Heart right ventricle (tissue), 16 donors: ENCODE data around the gene BRSK1. TPM values are rescaled to one million over a fixed set of nuclear protein-coding genes. Genes with fewer than 3 reads are reported as not detected.
A peak's percentile ranks its signal among the peaks of the same experiment; 100 is the strongest.

Experiments used
- ATAC-seq, 8 donors: fragments of 200-7000 bp; cut with Tn5 transposase; one replicate each; pipeline ENCODE4 v1.9.1; 2020; ENCODE audit warnings: mild to moderate bottlenecking in 8 of 8, moderate library complexity in 8 of 8, moderate number of reproducible peaks in 1 of 8
- DNase-seq, 2 donors: peaks; one replicate each; pipeline ENCODE4 v3.0.0-alpha.2; 2020
- H3K27ac ChIP-seq, 10 donors: fragments of 200-600 bp; sonication (generic) in 2 of 10; one replicate each; pipeline versions ENCODE4 v1.5.0 to v1.8.0; 2020 to 2022; ENCODE audit warnings: mild to moderate bottlenecking in 3 of 10
- H3K27me3 ChIP-seq, 7 donors: fragments of 200-600 bp; one replicate each; pipeline ENCODE4 v1.8.0; 2021 to 2022; ENCODE audit warnings: mild to moderate bottlenecking in 2 of 7
- H3K36me3 ChIP-seq, 9 donors: fragments of 200-600 bp; sonication (generic) in 1 of 9; one replicate each; pipeline versions ENCODE4 v1.5.0 to v1.8.0; 2020 to 2022; ENCODE audit warnings: mild to moderate bottlenecking in 2 of 9
- H3K4me1 ChIP-seq, 9 donors: fragments of 200-600 bp; sonication (generic) in 1 of 9; one replicate each; pipeline versions ENCODE4 v1.5.0 to v1.8.0; 2020 to 2022; ENCODE audit warnings: mild to moderate bottlenecking in 4 of 9
- H3K4me3 ChIP-seq, 10 donors: fragments of 200-600 bp; sonication (generic) in 2 of 10; one replicate each; pipeline versions ENCODE4 v1.5.0 to v1.8.0; 2020 to 2022; ENCODE audit warnings: mild to moderate bottlenecking in 7 of 10, moderate library complexity in 2 of 10
- H3K9me3 ChIP-seq, 11 donors: fragments of 200-600 bp in 10 of 11; sonication (generic) in 2 of 11; one replicate each; pipeline versions ENCODE4 v1.5.0 to v1.8.0; 2013 to 2022; ENCODE audit warnings: mild to moderate bottlenecking in 2 of 11, control low read depth in 1 of 11, moderate library complexity in 1 of 11
- WGBS, 2 donors: extraction: QIAGEN DNeasy Blood & Tissue Kit; methylation state at CpG; one replicate each; pipeline ENCODE4 v1.1.7; 2013; ENCODE audit warnings: inconsistent platforms in 1 of 2; 5-methylcytosine and 5-hydroxymethylcytosine counted together
- intact Hi-C, 10 donors: fragments of 100-400 bp; cut with DNase I; formaldehyde crosslinking; loops; one replicate each; pipeline versions ENCODE4 v1.11.1 to v1.14.2; 2022
- polyA plus RNA-seq, 2 donors: library from polyadenylated mRNA; stranded (reverse); fragments of 200-250 nt; gene quantifications; one replicate each; pipeline ENCODE4 v1.2.3, GENCODE V29; 2013
- total RNA-seq, 10 donors: library from RNA; stranded (reverse); fragmentation: NEBNext Ultra II Directional in 3 of 10; extraction: Animal tissue kit (Norgen Biotek cat#: 25700) in 3 of 10; gene quantifications; one replicate each; pipeline versions ENCODE4 v1.2.1 to v1.2.4, GENCODE V29; 2021 to 2023
- TF ChIP-seq, protein P1 (sequence below), 9 donors: fragments of 200-600 bp; sonication (generic) in 2 of 9; IDR thresholded peaks; one replicate each; pipeline versions ENCODE4 v1.5.0 to v1.8.0; 2021 to 2022; ENCODE audit warnings: antibody characterized with exemption in 9 of 9, mild to moderate bottlenecking in 5 of 9, moderate library complexity in 1 of 9
- donor health status: Arrhythmogenic right ventricular cardiomyopathy.
- donor health status: ischemic (EF 13 %, LVEDD 7.1; RV severe dilation, severe dysfunction).
- donor health status: healthy with polysubstance abuse.
- donor health status: DM: no; HTN: yes; CAD: no.
- donor health status: DM: no; HTN: no; CAD: no.
- donor health status: ischemic (EF 25% LVEDD 6.9; RV normal size, moderate dysfunction).
- donor health status: ischemic (EF 25% LVEDD 5.7; RV mildly dilated, moderate dysfunction).
- donor health status: healthy.
- donor health status: DM: yes; HTN: yes; CAD: no.
- donor health status: Ischemic cardiomyopathy.
- donor health status: ischemic (EF 35%, LVEDD 5.7; RV mildly dilated, moderate dysfunction).
- donor health status: nonischemic (EF 11% LVEDD 7.7; RV severe dilation, severe dysfunction).
- donor health status: DM: yes; HTN: yes; CAD: no.
- donor health status: PGD.
- donor health status: ischemic (EF 29% LVEDD 5.4; RV normal size, mild dysfunction).
- donor health status: nonischemic (EF 23%, LVEDD 6.1; RV moderate dilation, normal function).

Gene BRSK1
- total and polyA plus RNA-seq, 12 donors, result 1.8 to 12.6 (median 3.2) TPM

DNA sequence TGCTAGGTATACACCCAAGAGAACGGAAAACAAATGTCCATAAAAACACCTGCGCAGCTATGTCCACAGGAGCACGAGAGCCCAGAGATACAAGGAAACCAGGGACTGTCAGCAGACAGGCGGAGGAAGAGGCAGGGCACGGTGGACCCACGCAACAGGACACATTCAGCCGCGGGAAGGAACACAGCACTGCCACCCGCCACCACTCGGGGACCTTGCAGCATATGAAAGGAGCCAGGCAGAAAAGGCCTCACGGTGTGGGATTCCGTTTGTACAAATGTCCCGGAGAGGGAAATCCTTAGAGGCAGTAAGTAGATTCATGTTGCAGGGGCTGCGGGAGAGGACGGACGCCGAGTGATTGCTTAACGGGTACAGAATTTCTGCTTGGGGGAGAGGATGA, 11.7 kb upstream of the BRSK1 start:
- Histone ChIP-seq H3K4me1 (peaks cover 0 to 12% (median 0%) of the 10 kb centered on the region in 9 donors), H3K4me3 (no peak overlapping the region), H3K9me3 (no peaks in the 10 kb centered on the region), H3K36me3 (peaks cover 0 to 89% (median 5%) of the 10 kb centered on the region in 9 donors), H3K27me3 (no peaks in the 10 kb centered on the region), H3K27ac (no peak overlapping the region)
- DNase-seq (no peak), ATAC-seq (no peak)
- intact Hi-C loops, result no loop called here
- TF ChIP-seq, protein P1, sequence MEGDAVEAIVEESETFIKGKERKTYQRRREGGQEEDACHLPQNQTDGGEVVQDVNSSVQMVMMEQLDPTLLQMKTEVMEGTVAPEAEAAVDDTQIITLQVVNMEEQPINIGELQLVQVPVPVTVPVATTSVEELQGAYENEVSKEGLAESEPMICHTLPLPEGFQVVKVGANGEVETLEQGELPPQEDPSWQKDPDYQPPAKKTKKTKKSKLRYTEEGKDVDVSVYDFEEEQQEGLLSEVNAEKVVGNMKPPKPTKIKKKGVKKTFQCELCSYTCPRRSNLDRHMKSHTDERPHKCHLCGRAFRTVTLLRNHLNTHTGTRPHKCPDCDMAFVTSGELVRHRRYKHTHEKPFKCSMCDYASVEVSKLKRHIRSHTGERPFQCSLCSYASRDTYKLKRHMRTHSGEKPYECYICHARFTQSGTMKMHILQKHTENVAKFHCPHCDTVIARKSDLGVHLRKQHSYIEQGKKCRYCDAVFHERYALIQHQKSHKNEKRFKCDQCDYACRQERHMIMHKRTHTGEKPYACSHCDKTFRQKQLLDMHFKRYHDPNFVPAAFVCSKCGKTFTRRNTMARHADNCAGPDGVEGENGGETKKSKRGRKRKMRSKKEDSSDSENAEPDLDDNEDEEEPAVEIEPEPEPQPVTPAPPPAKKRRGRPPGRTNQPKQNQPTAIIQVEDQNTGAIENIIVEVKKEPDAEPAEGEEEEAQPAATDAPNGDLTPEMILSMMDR (IDR thresholded peaks at IDR 0.05), result no peak
- 93 to 94% methylated on average over 18 of the region's 18 CpGs for WGBS, 2 donors

- Histone ChIP-seq H3K4me3 (no peak overlapping the region), H3K9me3 (no peaks in the 10 kb centered on the region), H3K27me3 (no peaks in the 10 kb centered on the region), H3K27ac (no peak overlapping the region), H3K4me1 (peaks cover 2 to 20% (median 3%) of the 10 kb centered on the region in 9 donors), H3K36me3 (peaks cover 0 to 89% (median 10%) of the 10 kb centered on the region in 9 donors)
- ATAC-seq (no peak), DNase-seq (no peak)
- 95 to 96% methylated on average over 35 to 36 of the region's 36 CpGs for WGBS, 2 donors
- TF ChIP-seq, protein P1 (IDR thresholded peaks at IDR 0.05), result no peak
- intact Hi-C loops, result no loop called here
Observed at GRCh38 chr19:55273978-55274707, 9.7 kb upstream of the BRSK1 start.

GRCh38 chr19:55275851-55276719, 7.7 kb upstream of the BRSK1 start:
- Histone ChIP-seq H3K4me1 (peaks cover 6 to 31% (median 11%) of the 10 kb centered on the region in 9 donors), H3K27ac (peak overlapping the region in 1 of 10 donors; percentile 8), H3K4me3 (no peak overlapping the region), H3K36me3 (peaks cover 0 to 72% (median 10%) of the 10 kb centered on the region in 9 donors), H3K9me3 (no peaks in the 10 kb centered on the region), H3K27me3 (no peaks in the 10 kb centered on the region)
- 82 to 84% methylated on average over 17 of the region's 17 CpGs for WGBS, 2 donors
- ATAC-seq (no peak), DNase-seq (no peak)
- TF ChIP-seq, protein P1 (IDR thresholded peaks at IDR 0.05), result no peak
- intact Hi-C loops, result no loop called here

DNA sequence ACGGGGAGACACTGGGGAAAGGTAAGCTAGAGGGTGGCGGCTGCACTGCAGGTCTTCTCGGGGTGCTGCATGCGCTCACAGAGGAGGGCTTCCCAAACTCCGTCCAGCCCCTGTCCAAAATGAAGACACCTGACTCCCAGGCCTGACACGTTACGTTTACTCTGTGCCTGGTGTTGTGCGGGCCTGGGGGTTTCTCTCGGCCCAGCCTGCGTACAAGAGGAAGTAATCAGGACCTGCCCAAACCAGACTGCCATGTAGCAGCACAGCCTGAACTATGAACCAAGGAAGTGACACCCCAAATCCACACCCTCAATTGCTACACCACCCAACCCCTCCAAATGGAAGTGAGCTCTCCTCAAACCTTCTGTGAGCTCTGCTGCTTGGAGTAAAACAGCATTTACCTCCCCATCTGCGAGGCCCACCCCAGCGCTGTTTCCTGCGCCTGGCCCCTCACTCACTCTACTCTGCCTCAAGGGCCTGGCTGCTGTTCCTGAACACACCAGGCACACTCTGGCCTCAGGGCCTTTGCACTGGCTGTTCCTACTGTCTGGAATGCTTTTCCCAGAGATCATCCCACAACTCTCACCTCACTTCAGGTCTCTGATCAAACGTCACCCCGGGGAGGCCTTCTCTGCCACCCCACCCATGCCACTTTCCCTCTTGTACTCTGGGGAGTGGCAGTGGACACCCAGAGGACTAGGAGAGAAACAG, 6.9 kb upstream of the BRSK1 start:
- Histone ChIP-seq H3K9me3 (no peaks in the 10 kb centered on the region), H3K4me3 (no peak overlapping the region), H3K36me3 (peaks cover 0 to 64% (median 5%) of the 10 kb centered on the region in 9 donors), H3K27ac (peak overlapping the region in 1 of 10 donors; percentile 8), H3K4me1 (peaks cover 6 to 31% (median 11%) of the 10 kb centered on the region in 9 donors), H3K27me3 (no peaks in the 10 kb centered on the region)
- WGBS, 2 donors, result 91 to 93% methylated on average over 15 of the region's 15 CpGs
- TF ChIP-seq, protein P1 (IDR thresholded peaks at IDR 0.05), result no peak
- DNase-seq (no peak), ATAC-seq (no peak)
- intact Hi-C loops, result no loop called here
